Measurements from ENCODE around the gene MYO1B. TPM values are rescaled to one million over a fixed set of nuclear protein-coding genes. Genes with fewer than 3 reads are reported as not detected.

The MYO1B gene
- total RNA-seq, 1 donor from 2014 or later: 51.0 TPM

DNA sequence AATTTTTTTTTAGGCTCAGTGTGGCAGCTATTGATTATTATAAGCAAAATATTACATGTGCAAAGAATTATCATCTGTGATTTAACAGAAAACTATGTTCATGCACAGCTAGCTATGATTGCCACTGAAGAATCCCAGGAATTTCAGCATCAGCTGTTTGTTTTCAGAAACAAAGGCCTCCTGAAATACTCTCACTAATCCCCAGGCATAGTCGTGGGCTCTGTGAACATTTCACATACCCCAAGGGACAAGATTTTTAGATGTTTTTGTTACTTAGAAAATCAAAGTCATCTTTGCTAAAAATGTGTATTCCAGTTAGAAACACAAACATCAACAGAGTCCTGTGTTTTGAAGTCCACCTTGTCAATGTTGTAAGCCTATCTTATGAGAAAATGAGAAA lies 156.1 kb downstream of the MYO1B start:
- no peak for DNase-seq (ENCODE audit: low spot score)

DNA sequence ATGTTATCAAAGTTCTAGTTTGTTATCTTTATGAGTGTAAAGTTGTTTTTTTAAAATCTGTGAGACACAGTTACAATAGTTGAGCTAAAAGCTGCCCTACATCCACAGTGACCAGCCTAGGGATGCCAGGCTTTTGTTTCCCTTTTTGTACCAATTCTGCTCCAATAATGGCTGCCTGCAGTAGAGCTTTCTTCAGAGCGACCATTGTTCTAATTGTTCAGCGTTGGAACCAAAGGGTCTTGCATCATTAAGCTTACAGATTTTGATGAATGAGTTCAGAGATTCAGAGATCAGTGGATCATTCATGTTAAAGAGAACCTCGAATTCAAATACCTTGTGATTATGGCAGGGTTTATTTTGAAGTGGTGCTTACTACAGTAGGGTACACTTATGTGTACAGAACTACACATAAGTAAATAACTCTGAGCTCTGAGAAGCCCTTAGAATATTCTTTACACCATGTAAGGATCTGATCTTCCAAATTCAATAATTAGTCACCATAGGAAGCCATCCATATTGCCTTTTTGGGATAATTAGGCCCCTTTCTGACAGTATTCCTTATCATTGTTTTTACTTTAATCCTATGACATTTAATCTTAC lies 157.9 kb downstream of the MYO1B start:
- DNase-seq (ENCODE audit: low spot score): no peak

DNA sequence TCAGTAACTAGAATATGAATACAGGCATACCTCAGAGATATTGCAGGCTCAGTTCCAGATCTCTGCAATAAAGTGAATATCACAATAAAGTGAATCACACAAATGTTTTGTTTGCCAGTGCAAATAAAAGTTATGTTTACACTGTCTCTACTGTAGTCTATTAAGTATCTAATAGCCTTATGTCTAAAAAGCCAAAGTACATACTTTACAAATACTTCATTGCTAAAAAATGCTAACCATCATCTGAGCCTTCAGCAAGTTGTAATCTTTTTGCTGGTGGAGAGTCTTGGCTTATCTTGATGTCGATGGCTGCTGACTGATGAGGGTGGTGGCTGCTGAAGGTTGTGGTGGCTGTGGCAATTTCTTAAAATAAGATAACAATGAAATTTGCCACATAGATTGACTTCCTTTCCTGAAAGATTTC lies 159.4 kb downstream of the MYO1B start:
- peak; percentile 14 for DNase-seq (ENCODE audit: low spot score)

DNA sequence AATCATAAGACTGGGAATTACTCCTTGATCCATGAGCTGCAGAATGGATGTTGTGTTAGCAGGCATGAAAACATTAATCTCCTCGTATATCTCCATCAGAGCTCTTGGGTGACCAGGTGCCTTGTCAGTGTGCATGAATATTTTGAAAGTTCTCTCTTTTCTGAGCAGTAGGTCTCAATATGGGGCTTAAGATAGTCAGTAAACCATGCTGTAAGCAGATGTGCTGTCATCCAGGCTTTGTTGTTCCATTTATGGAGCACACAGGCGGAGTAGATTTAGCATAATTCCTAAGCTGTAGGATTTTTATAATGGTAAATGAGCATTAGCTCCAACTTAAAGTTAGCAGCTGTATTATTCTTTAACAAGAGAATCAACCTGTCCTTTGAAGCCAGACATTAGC lies 160.3 kb downstream of the MYO1B start:
- DNase-seq (ENCODE audit: low spot score): no peak

DNA sequence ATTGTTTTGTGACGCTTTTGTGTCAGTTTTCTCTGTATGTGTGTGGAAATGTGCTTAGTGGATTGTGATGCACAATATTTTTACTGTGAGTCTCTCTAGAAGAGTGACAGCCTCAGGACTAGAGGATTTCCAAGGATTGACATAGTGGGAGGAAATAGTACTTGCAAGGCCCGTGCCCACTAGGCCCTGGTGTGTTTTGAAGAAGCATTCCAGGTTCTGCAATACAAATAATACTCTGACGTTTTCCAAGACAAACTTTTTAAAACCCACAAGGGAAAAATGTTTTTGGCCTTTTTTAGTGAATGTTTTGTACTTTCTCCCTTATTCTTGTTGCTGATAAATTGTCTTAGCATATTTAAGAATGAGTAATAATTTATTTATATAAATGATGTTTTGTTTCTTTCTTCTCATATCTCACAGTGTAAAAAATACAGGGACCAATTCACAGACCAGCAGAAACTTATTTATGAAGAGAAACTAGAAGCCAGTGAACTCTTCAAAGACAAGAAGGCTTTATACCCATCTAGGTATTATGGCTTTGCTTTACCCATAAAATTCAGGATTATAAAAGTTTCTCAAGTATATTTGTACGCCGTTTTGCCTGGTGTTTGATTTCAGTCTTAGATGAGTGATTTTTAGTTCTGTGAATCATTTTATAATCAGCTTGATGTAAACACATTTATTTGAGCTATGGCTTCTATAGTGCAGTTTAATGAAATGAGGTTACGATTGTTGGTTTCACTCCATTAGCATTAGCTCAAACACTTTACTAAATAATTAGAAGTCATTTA lies 165.6 kb downstream of the MYO1B start:
- DNase-seq (ENCODE audit: low spot score): no peak

DNA sequence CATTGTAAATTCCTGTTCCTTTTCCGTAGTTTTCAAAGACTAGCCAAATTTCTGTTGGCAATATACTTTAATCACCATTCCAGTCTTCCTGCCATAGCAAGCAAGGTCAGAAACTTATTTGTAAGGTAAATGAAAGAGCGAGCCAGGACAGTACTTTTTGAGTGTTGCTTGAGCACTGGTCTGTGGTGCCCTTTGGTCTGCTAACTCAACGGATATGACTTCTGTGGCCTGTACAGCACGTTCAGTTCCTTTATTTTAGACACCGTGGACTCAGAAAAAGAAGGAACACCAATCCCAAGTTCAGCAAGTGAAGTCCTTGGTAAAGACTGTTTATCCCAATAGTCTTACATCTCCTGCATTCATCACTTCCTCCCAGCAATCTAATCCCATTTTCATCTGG lies 166.3 kb downstream of the MYO1B start:
- no peak for DNase-seq (ENCODE audit: low spot score)

DNA sequence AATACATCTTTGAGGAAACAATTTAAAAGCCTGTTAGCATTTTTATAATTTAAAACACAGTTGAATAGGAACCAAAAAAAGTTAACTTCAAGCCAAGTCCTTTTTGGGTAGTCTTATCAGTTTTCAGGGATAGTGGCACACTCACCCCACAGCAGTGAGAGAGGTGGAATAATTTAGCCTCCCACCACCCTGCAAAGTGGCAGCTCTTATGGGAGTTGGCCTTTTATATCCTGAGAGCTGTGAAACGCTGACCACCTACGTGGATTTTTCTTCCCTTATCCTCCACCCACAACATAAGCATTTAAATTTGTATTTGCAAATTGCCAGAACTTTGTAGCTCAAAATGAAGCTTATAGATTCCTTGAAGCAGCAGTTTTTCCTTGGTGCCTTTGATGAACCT lies 167.1 kb downstream of the MYO1B start:
- no peak for DNase-seq (ENCODE audit: low spot score)

DNA sequence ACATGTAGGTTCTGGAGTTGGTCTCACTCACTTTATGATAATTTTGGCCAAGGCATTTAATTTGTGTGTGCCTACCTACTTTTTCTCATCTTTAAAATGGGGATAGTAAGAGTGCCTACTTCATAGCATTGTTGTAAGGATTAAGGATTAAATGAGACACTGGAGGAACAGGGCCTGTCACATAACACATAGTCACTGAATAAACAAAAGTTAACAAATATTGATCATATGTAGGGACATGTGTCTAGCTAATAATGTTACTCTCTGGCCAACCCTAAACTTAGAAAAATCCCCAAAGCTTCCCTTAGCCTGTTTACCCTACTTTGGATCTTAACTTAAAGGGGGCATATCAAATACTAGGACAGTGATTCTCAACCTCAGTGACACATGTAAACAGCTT lies 169.9 kb downstream of the MYO1B start:
- DNase-seq (ENCODE audit: low spot score): no peak

DNA sequence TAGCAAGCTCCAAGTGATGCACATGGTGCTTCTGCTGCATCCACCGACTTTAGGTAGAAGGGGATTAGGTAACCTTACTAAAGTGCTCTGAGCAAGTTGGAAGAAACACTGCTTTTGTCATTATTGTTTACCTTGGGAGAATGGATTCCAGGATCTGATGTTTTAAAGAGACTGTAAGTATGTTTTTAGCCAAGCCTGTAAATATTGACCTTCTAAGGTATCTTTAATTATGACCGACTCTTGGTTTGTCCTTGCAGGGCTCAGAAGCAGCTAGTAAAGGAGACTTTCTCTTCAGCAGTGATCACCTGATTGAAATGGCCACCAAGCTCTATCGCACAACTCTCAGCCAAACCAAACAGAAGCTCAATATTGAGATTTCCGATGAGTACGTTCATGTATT lies 170.7 kb downstream of the MYO1B start:
- DNase-seq (ENCODE audit: low spot score): no peak

DNA sequence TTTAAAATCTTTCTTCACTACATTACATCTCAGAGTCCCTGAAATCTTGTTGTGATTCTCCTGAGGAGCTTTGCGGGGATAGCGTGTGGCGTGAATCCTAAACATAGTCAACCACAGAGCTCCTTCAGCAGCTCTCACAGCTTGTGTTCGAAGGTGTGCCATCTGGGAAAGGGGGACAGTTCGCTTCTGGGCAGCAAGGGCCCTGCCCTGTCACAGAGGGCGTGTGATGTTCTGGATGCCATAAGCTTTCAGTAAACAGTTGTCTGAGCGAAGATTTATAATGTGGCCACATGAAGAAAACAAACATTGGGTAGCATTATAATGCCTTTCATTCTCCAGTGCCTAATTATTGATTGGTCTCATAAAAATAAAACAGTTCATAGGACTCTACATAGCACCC lies 172.5 kb downstream of the MYO1B start:
- DNase-seq (ENCODE audit: low spot score): no peak

DNA sequence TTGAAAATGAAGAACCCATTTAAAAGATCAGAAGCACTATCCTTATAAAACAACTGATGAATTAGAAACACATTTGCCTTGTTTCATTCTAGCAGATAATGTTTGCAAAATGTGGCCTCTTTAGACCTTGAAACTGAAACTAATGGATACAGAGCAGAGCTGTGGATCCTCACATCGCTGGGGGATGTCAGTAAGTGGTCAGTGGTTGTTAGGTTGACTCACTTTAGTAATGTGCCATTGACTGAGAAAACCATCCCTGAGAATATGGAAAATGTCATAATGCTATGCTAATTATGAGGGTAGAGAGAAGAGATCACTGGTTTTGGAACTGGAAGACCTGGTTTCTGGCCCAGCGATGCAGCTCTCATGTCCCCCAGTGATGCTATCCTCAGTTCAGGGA lies 176.7 kb downstream of the MYO1B start:
- no peak for DNase-seq (ENCODE audit: low spot score)

DNA sequence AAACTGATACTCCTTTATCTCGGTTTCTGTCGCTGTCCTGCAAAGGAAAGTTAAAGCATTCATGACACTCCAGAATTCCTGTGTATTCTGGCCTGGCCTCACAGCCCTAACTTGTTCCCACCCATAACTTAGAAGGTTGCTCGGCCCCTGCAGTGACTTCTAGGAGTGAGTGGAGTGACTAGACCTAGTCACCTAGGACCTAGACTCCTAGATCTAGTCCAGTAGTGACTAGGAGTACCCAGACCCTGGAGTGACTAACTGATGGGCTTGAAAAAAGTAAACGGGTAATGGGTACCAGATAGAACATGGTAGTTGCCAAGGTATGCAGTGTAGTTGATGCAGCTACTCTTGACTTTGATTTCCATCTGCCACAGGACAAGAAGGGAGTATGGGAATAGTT lies 181.8 kb downstream of the MYO1B start:
- DNase-seq (ENCODE audit: low spot score): no peak

DNA sequence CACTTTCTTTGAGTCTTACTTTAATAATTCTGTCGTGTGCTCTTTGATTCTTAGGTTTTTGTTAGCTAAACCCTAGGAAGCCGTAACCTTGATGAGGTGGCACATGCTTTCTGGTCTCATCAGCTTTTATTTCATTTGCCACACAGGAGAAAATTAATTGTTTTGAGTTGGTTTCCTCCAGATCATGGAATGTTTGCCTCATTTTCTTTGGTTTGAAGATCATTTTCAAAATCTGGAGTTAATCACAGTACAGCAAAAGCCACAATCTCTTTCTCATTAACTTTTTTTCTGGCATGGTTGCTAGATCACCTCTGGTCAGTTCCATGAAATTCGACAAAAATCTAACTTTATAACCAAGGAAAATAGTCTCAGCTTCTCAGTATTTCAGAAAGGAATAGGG lies 182.9 kb downstream of the MYO1B start:
- DNase-seq (ENCODE audit: low spot score): no peak

DNA sequence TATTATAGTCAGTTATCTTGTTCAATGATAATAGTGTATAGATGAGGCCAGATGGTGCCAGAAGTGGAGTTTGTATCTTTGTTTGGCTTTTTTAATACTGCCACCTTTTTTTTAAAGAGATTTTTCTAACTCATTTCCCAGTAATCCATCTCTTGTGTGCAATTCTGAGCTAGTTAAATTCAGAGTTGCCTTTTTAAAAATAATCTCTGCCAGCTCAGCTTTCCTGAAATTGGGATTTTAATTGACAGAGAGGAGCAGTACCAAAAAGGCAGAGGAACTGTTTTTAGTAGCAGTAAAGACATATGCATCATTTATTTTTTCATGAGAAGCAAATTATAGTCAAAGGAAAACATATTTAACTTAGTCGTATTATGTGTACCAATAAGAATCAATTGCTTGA lies 185.3 kb downstream of the MYO1B start:
- no peak for DNase-seq (ENCODE audit: low spot score)

DNA sequence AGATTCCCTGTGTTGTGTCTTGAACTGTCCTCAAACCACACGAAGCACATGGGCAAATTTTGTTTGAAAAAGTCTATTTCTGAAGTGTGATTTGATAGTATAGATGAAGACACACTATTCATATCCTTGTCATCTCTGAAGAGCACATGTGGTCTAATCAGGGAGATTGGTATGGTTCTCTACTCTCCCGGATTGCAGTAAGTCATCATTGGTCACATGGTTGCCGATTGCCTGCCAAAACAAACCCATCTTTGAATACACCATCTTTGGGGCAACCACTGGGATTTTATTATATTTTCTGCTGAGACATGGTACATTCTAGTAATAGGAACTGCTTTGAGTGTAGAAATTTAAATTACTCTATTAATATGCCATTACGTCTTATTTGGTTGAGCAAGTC lies 186.9 kb downstream of the MYO1B start:
- DNase-seq (ENCODE audit: low spot score): no peak

DNA sequence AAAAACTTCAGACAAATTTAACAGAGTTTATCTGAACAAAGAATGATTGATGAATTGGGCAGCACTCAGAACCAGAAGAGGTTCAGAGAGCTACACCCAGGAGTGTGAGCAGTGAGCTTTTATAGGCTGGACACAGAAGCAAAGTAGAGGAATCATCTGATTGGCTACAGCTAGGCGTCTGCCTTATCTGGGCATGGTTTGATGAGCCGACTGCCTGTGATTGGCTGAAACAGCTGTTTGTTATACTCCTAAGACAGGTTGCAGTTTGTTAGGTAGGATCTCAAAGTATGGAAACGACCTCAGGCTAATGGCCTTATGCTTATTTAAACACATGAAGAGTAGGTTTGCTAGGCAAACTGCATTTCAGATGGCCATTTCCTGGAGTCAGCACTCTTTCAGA lies 188.9 kb downstream of the MYO1B start:
- no peak for DNase-seq (ENCODE audit: low spot score)

DNA sequence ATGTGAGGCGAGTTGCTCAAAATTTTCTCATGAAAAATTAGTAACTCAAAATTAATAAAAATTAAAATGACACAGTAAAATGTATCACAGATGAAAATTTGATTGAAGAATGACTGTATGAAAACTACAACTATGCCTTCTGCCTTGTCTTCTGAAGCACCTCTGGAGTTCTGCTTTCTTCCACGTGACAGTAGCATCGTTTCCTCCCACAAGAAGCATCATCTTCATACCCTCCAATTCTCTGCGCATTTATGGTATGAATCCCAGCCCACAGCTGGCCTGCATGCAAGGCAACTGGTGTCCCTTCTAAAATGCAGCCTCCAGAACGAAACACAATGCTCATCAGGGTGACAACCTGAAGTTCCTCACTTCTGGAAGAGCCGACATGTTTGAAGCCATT lies 189.9 kb downstream of the MYO1B start:
- no peak for DNase-seq (ENCODE audit: low spot score)

DNA sequence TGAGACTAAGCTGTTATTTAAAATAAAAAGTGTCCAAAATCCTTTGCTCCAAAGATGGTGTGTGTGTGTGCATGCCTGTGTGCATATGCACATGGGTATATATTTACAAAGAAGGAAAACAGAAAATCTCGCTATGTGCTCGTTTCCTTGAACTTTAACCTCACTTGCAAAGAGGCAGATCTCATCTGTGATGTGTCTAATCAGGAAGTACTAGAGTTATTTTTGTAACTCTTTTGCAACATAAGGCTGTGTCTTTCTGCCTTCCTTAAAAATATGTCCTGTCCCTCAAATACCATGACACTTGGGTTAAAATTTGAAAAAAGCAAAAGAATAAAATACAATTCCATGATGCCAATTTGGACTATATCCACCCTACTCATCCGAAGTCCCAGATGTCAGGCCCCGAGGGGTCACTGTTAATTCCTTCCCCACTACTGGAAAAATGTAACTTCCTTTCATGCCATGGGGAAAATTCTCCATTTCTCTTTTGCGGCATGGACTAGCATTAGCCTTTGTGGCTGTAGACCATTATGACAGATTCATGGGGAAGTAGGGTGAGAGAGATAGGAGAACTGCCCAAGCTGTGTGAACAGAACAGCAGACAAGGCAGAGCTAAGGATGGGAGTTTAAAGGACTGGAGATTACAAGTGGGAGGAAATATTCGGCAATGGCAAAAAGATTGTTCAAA lies 191.3 kb downstream of the MYO1B start:
- DNase-seq (ENCODE audit: low spot score): peak; percentile 15

DNA sequence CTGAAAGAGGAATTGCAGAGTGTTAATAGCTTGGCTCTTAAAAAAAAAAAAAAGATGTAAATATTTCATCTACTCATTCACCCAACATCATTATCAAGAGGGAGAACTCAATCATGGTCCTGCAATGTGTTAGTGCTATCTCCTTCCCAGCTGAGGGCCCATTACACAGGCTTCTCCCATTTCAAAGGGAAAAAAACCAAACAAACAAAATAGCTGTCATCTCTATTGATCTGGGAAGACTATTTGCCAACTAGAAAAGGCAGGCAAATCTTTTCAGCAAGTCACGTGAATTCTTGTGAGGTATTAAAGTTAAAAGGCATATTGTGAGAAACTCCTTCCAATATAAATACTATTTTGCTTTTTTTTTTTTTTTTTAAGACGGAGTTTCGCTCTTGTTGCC lies 194.3 kb downstream of the MYO1B start:
- DNase-seq (ENCODE audit: low spot score): no peak

DNA sequence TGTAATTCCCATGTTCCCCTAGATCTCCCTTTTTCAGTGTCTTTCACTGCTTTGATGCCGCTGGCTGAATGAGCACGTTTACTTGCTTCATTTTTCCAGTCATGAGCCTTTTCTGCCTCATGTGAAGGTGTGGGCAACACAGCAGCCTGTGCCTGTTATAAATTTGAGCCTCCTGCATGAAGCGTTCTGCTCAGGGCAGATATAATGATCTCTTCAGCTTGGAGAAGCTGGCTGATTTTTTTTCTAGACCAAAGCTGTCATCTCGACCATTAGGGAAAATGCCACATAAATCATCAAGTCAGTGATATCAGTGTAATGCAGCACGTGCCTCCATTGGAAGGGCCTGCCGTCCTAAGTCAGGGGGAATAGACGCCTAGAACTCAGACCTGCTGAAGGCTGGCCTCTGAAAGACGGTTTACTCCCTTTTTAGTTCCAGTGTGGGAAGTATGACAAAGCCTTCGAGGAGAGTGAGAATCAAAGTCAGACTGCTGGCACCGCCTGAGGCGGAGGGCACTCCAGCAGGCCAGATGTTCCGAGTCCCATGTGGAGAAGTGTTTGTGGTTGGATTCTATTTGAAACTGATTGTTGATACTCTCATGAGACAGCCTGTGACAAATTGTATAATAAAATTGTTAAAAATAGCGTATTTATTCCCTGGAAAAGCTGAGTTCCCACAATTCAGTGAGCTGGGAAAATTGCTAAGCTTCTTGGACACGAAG lies 196.5 kb downstream of the MYO1B start:
- peak; percentile 4 for DNase-seq (ENCODE audit: low spot score)

DNA sequence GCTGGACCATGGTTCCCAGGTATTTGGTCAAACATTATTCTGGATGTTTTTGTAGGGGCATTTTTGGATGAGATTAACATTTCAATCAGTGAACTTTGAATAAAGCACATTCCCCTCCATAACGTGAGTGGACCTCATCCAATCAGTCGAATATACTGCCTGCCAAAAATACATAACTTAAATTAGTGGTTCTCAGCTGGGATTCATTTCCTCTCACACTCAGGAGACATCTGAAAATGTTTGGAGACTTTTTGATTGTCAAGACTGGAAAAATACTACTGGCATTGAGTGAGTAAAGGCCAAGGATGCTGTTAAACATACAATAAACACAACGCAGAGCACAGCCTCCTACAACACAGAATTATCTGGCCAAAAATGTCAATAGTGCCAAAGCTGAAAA lies 198.2 kb downstream of the MYO1B start:
- DNase-seq (ENCODE audit: low spot score): no peak

DNA sequence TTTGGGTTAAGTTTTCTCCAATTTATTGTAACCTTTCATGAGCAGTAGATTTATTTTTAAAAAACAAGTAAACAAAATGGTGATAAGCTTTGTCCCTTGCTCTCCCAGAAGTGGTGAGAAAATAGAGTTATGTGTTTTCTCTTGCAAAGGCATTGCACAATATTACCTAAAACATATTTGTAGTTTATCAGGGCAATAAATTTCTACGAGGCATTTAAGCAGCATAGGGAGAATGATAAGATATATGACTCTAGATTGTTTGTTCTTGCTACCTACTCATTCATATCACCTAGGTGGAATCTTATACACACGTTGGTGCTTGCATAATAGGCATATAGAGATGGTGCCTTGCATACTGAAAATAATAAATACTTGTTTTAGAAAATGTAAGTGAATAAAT lies 201.7 kb downstream of the MYO1B start:
- DNase-seq (ENCODE audit: low spot score): peak; percentile 25

Data from umbilical cord (tissue), 2 donors.